HFF-Myc (cell line): ENCODE data around the gene C10orf71.

Source experiments
- DNase-seq: peaks from one replicate; pipeline ENCODE4 v3.0.0-alpha.2; 2011; ENCODE audit warnings: low read depth; ENCODE audit errors: extremely low read depth
- H3K4me3 ChIP-seq: replicated peaks from 2 replicates; pipeline ENCODE4 v1.5.1; 2011; ENCODE audit warnings: low read depth, mild to moderate bottlenecking, control low read depth, low read length
- CTCF ChIP-seq: IDR thresholded peaks from 2 replicates; pipeline ENCODE4 v1.5.1; 2012; ENCODE audit warnings: mild to moderate bottlenecking, low read depth, low read length, control low read depth; ENCODE audit errors: missing control alignments

C10orf71 gene

GRCh38 chr10:49310901-49311554 lies 12.1 kb downstream of the C10orf71 start:
- no peak overlapping the region for H3K4me3 ChIP-seq
- no peak for DNase-seq
- TF ChIP-seq CTCF = no peak

GRCh38 chr10:49311555-49312236 lies 12.7 kb downstream of the C10orf71 start:
- no peak overlapping the region for H3K4me3 ChIP-seq
- TF ChIP-seq CTCF = no peak
- no peak for DNase-seq

- no peak for DNase-seq
- H3K4me3 ChIP-seq = no peak overlapping the region
- no peak for TF ChIP-seq CTCF
These were observed 13.4 kb downstream of the C10orf71 start for GRCh38 chr10:49312246-49312869.

GRCh38 chr10:49313501-49314070 lies 14.6 kb downstream of the C10orf71 start:
- H3K4me3 ChIP-seq = no peak overlapping the region
- no peak for DNase-seq
- TF ChIP-seq CTCF = no peak

GRCh38 chr10:49314806-49315205 lies 15.8 kb downstream of the C10orf71 start:
- no peak for DNase-seq
- TF ChIP-seq CTCF = no peak
- H3K4me3 ChIP-seq = no peak overlapping the region

- no peak for TF ChIP-seq CTCF
- no peak for DNase-seq
- no peak overlapping the region for H3K4me3 ChIP-seq
These were observed 19.1 kb downstream of the C10orf71 start for GRCh38 chr10:49318028-49318427.
